K562 (cell line): Measurements from ENCODE around the gene MCEE. TPM values are rescaled to one million over a fixed set of nuclear protein-coding genes. Genes with fewer than 3 reads are reported as not detected.

Source experiments
- ATAC-seq: fragments of 200-7000 bp; cut with Tn5 transposase; 3 replicates; pipeline ENCODE4 v1.9.1; 2020; ENCODE audit warnings: moderate library complexity
- BruUV-seq: library from RNA; stranded (reverse); fragments of 400-500 nt; replicated peaks from 2 replicates; lab custom pipeline; 2021; lab: Mats Ljungman, UMichigan
- CTCF ChIA-PET: fragments of 300-600 bp; formaldehyde crosslinking; extraction: SDS; loops from one replicate; lab custom pipeline; 2021; ENCODE audit warnings: low intra/inter-chr PET ratio; lab: Yijun Ruan, JAX
- POLR2A ChIA-PET: fragments of 300-600, 350-650 bp; sonication (Branson Sonifier 250); formaldehyde crosslinking; extraction: SDS; loops from one replicate; lab custom pipeline; 2021; ENCODE audit warnings: antibody characterized with exemption, inconsistent platforms; lab: Yijun Ruan, JAX
- DNase-seq, 4 experiments: peaks; one replicate each; pipeline versions ENCODE4 v3.0.0 to v3.0.0-alpha.2; 2011 to 2018; ENCODE audit warnings: low spot score in 3 of 4, mixed read lengths in 3 of 4; ENCODE audit errors: extremely low read depth in 1 of 4
- FAIRE-seq: peaks from 2 replicates; lab custom pipeline; 2011; peaks lifted over from hg19 to GRCh38; lab: Jason Lieb, UNC
- H2AFZ ChIP-seq: 2 replicates; pipeline ENCODE4 v1.6.0; 2011; ENCODE audit warnings: low read depth, low read length, control low read depth, inconsistent platforms
- H3K27ac ChIP-seq: fragments of 200-600 bp; 3 replicates; pipeline ENCODE4 v1.8.0; 2011; ENCODE audit warnings: low read depth, mild to moderate bottlenecking, control low read depth, inconsistent platforms, low read length, moderate library complexity, mixed read lengths; ENCODE audit errors: extremely low read depth
- H3K27me3 ChIP-seq, 2 experiments: fragments of 300-600 bp in 1 of 2; 2 replicates in 1 of 2; 3 replicates in 1 of 2; pipeline versions ENCODE4 v1.6.0 to v1.8.0; 2011; ENCODE audit warnings: inconsistent platforms in 2 of 2, low read length in 2 of 2, mild to moderate bottlenecking in 1 of 2, mixed read lengths in 1 of 2, moderate library complexity in 1 of 2; ENCODE audit not compliant: control insufficient read depth in 2 of 2, insufficient read depth in 2 of 2
- H3K36me3 ChIP-seq: fragments of 300-600 bp; 3 replicates; pipeline ENCODE4 v1.8.0; 2011; ENCODE audit warnings: mild to moderate bottlenecking, low read length, inconsistent platforms; ENCODE audit not compliant: control insufficient read depth, insufficient read depth
- H3K4me1 ChIP-seq, 2 experiments: fragments of 200-600 bp in 1 of 2; replicated peaks in 1 of 2; 2 replicates in 1 of 2; 3 replicates in 1 of 2; pipeline versions ENCODE4 v1.5.1 to v1.8.0; 2011; ENCODE audit warnings: inconsistent platforms in 2 of 2, low read length in 2 of 2, mild to moderate bottlenecking in 1 of 2, mixed read lengths in 1 of 2, moderate library complexity in 1 of 2; ENCODE audit not compliant: control insufficient read depth in 2 of 2, insufficient read depth in 2 of 2
- H3K4me2 ChIP-seq: 2 replicates; pipeline ENCODE4 v1.6.1; 2011; ENCODE audit warnings: low read length, control low read depth, inconsistent platforms, mixed read lengths; ENCODE audit not compliant: insufficient read depth
- H3K4me3 ChIP-seq: fragments of 200-600 bp; sonication (generic), shearing (Covaris generic); 2 replicates; pipeline ENCODE4 v1.5.1; 2016; ENCODE audit warnings: control low read depth, inconsistent platforms
- H3K79me2 ChIP-seq: fragments of 200-600 bp; 3 replicates; pipeline ENCODE4 v1.8.0; 2011; ENCODE audit warnings: low read length, inconsistent platforms; ENCODE audit not compliant: control insufficient read depth, insufficient read depth
- H3K9ac ChIP-seq, 2 experiments: 2 replicates each; pipeline versions ENCODE4 v1.6.0 to v1.6.1; 2011; ENCODE audit warnings: low read depth in 2 of 2, low read length in 2 of 2, control low read depth in 1 of 2, inconsistent platforms in 1 of 2, mild to moderate bottlenecking in 1 of 2, mixed read lengths in 1 of 2; ENCODE audit not compliant: insufficient read depth in 1 of 2
- H3K9me1 ChIP-seq: one replicate; pipeline ENCODE4 v1.6.0; 2011; ENCODE audit warnings: inconsistent platforms, mild to moderate bottlenecking, low read length, moderate library complexity; ENCODE audit not compliant: control insufficient read depth, insufficient read depth
- H3K9me3 ChIP-seq: replicated peaks from 2 replicates; pipeline ENCODE4 v1.5.1; 2011; ENCODE audit warnings: low read depth, low read length, inconsistent platforms; ENCODE audit not compliant: control insufficient read depth, insufficient read depth
- H4K20me1 ChIP-seq: replicated peaks from 2 replicates; pipeline ENCODE4 v1.6.1; 2011; ENCODE audit warnings: low read length, inconsistent platforms, mixed read lengths; ENCODE audit not compliant: control insufficient read depth, insufficient read depth
- AFF4 ChIP-seq: sonication (generic); formaldehyde crosslinking; IDR thresholded peaks from 2 replicates; pipeline ENCODE4 v1.8.0; 2023; ENCODE audit warnings: mild to moderate bottlenecking, missing genetic modification reagents
- CBX2 ChIP-seq: fragments of 200-600 bp; sonication (generic); IDR thresholded peaks from one replicate; pipeline ENCODE4 v1.6.1; 2012; ENCODE audit warnings: mild to moderate bottlenecking, low read length, inconsistent platforms; ENCODE audit not compliant: insufficient read depth, poor library complexity, severe bottlenecking
- CCAR2 ChIP-seq: fragments of 200-400 bp; formaldehyde crosslinking; IDR thresholded peaks from 2 replicates; pipeline ENCODE4 v1.6.1; 2017; ENCODE audit warnings: mild to moderate bottlenecking, low read depth, low read length
- CCNT2 ChIP-seq: IDR thresholded peaks from 2 replicates; pipeline ENCODE4 v1.6.1; 2011; ENCODE audit warnings: borderline replicate concordance, low read depth, mild to moderate bottlenecking, moderate library complexity, mixed read lengths, low read length; ENCODE audit not compliant: insufficient read length; ENCODE audit errors: extremely low read depth
- E2F4 ChIP-seq: sonication (generic); formaldehyde crosslinking; IDR thresholded peaks from 2 replicates; pipeline ENCODE4 v1.8.0; 2022; ENCODE audit warnings: mild to moderate bottlenecking, low read depth, missing genetic modification reagents
- E2F6 ChIP-seq, 2 experiments: IDR thresholded peaks; 2 replicates each; pipeline ENCODE4 v1.6.1; 2011; ENCODE audit warnings: borderline replicate concordance in 1 of 2, control low read depth in 1 of 2, low read depth in 1 of 2, low read length in 1 of 2, mild to moderate bottlenecking in 1 of 2, mixed read lengths in 1 of 2, moderate library complexity in 1 of 2; ENCODE audit not compliant: insufficient read depth in 1 of 2, insufficient read length in 1 of 2, poor library complexity in 1 of 2, severe bottlenecking in 1 of 2; ENCODE audit errors: extremely low read depth in 1 of 2
- NR2F6 ChIP-seq: fragments of 450-650 bp; formaldehyde crosslinking; IDR thresholded peaks from 2 replicates; pipeline ENCODE4 v1.4.0; 2020; ENCODE audit warnings: mild to moderate bottlenecking
- PHB2 ChIP-seq: fragments of 450-650 bp; IDR thresholded peaks from 2 replicates; pipeline ENCODE4 v1.6.1; 2017; ENCODE audit warnings: low read depth
- SMAD2 ChIP-seq: fragments of 150-350 bp; IDR thresholded peaks from 2 replicates; pipeline ENCODE4 v1.6.1; 2014; ENCODE audit warnings: low read depth, mild to moderate bottlenecking, low read length
- SMC3 ChIP-seq: conservative IDR thresholded peaks from 2 replicates; pipeline ENCODE4 v1.6.1; 2011; ENCODE audit warnings: low read depth, low read length, improper control_type of control experiment; ENCODE audit not compliant: insufficient read depth
- ZBTB1 ChIP-seq: sonication (generic); formaldehyde crosslinking; IDR thresholded peaks from 2 replicates; pipeline ENCODE4 v1.8.1; 2023; ENCODE audit warnings: missing genetic modification reagents, low read depth, mild to moderate bottlenecking, borderline replicate concordance
- ZNF23 ChIP-seq: fragments of 250-450 bp; sonication (Bioruptor Pico); IDR thresholded peaks from 2 replicates; pipeline ENCODE4 v1.4.0; 2020; ENCODE audit warnings: mild to moderate bottlenecking
- ZNF354B ChIP-seq: fragments of 250-450 bp; sonication (Bioruptor Pico); IDR thresholded peaks from 2 replicates; pipeline ENCODE4 v1.4.0; 2020
- ZNF436 ChIP-seq: fragments of 250-450, 450-650 bp; sonication (Bioruptor Pico); formaldehyde crosslinking; IDR thresholded peaks from 2 replicates; pipeline ENCODE4 v1.7.0; 2020; ENCODE audit warnings: mild to moderate bottlenecking
- WGBS: fragments of 100-300 bp; shearing (Covaris generic); methylation state at CpG from one replicate; pipeline ENCODE4 v1.1.6; 2016; ENCODE audit warnings: low coverage, mixed read lengths; ENCODE audit not compliant: insufficient coverage; ENCODE audit errors: missing lambda C conversion rate; 5-methylcytosine and 5-hydroxymethylcytosine counted together
- in situ Hi-C: fragments of 300-500 bp; cut with MboI; formaldehyde crosslinking; loops from 4 replicates; pipeline ENCODE4 v1.15.0; 2018; ENCODE audit warnings: inconsistent platforms, mixed read lengths
- intact Hi-C: fragments of 100-400 bp; cut with micrococcal nuclease; formaldehyde crosslinking; loops from 2 replicates; pipeline ENCODE4 v1.14.2; 2022
- polyA plus RNA-seq, 8 experiments: library from polyadenylated mRNA; depleted of rRNA in 4 of 8; stranded (reverse) in 5 of 8; unstranded in 3 of 8; fragments of >200 nt; fragmentation: Nextera tagmentation in 2 of 8; fragmentation: Illumina TruSeq in 1 of 8; extraction: Ambion mirVana in 2 of 8; extraction: Trizol in 1 of 8; gene quantifications; 2 replicates each; pipeline versions ENCODE4 v1.2.1 to v1.2.3, GENCODE V29; 2011 to 2014; ENCODE audit warnings: inconsistent platforms in 1 of 8, missing spikeins in 1 of 8
- total RNA-seq, 7 experiments: library from RNA; depleted of rRNA in 6 of 7; stranded (reverse); fragments of >200 nt in 6 of 7; fragmentation: Illumina TruSeq in 2 of 7; extraction: Trizol in 2 of 7; gene quantifications; 2 replicates each; pipeline versions ENCODE4 v1.2.1 to v1.2.3, GENCODE V29; 2011 to 2021; ENCODE audit warnings: low replicate concordance in 1 of 7

Gene MCEE
- total and polyA plus RNA-seq, 9 of the 15 experiments (the other 6 are each of a cell fraction or from before 2014, with no cell fraction given), result 15.6 to 49.1 (median 24.5) TPM

- H3K36me3 ChIP-seq, result peaks cover 2% of the 10 kb centered on the region; the same call in 2 of the 3 replicates
- 0 out of 2 replicates have a peak, but pooled peaks cover 3% of the 10 kb centered on the region for H4K20me1 ChIP-seq
- peak within 1 kb of the TSS; percentile 99 for H2AFZ ChIP-seq
- H3K9ac ChIP-seq, result peak within 1 kb of the TSS; percentile 76 to 91
- peaks cover 10% of the 10 kb centered on the region; the same call in 2 of the 3 replicates for H3K79me2 ChIP-seq
- H3K9me1 ChIP-seq, result peaks cover under 1% of the 10 kb centered on the region
- H3K27me3 ChIP-seq, result no peaks in the 10 kb centered on the region
- under 1% methylated on average over 62 of the region's 66 CpGs for WGBS
- FAIRE-seq, result peak; percentile 86
- H3K4me1 ChIP-seq, result peaks cover 26 to 35% of the 10 kb centered on the region in 2 experiments
- in situ Hi-C loops, result no loop called here
- POLR2A ChIA-PET, result interaction anchor here (0.6 to 1.2 kb wide), 7 partner anchors 8 to 182 kb away, joined by 3 to 4 read pairs (median 3); no protein-coding TSS in a partner anchor
- intact Hi-C loops, result loop anchor here (2.0 to 5.0 kb wide), 2 partner anchors 62 to 384 kb away; partner anchors contain the start of genes DYSF, MCEE and MPHOSPH10
- TSS peak; percentile 75 for BruUV-seq
- DNase-seq, result peak; percentile 96 to 99 (median 98)
- no peaks in the 10 kb centered on the region for H3K9me3 ChIP-seq
- peak within 1 kb of the TSS; percentile 92 for H3K4me2 ChIP-seq
- CTCF ChIA-PET, result no interaction called here
- H3K27ac ChIP-seq, result peak within 1 kb of the TSS; percentile 85
- H3K4me3 ChIP-seq, result peak within 1 kb of the TSS; percentile 53
- peak; percentile 92 for ATAC-seq
- TF ChIP-seq CCNT2 (peak; percentile 79), E2F4 (CRISPR knock-in tag) (no peak), E2F6 (IDR thresholded peaks at IDR 0.05; ENCODE audit: borderline replicate concordance in 1 of 2, extremely low read depth in 1 of 2, insufficient read depth in 1 of 2, insufficient read length in 1 of 2, low read depth in 1 of 2, low read length in 1 of 2, poor library complexity in 1 of 2, severe bottlenecking in 1 of 2) (peak; percentile 96 to 97), SMAD2 (no peak), ZNF23 (CRISPR knock-in tag) (no peak), ZNF436 (CRISPR knock-in tag) (peak; percentile 76), AFF4 (CRISPR knock-in tag) (peak; percentile 81; the same call in 1 of the 2 replicates), ZNF354B (CRISPR knock-in tag) (no peak), PHB2 (no peak), CBX2 (no peak), NR2F6 (no peak), CCAR2 (no peak), SMC3 (no peak), ZBTB1 (CRISPR knock-in tag) (no peak)
Measured at GRCh38 chr2:71068218-71069035, 61.6 kb downstream of the MCEE start, which contains the start of gene NAGK. TSS of gene NAGK (plus strand) at chr2:71068648. CDS start at chr2:71068684, 36 bp downstream.
